GM18870 (cell line): ENCODE data around the gene HELB.

Experiments
- ATAC-seq: cut with Tn5 transposase; IDR thresholded peaks from one replicate; pipeline ENCODE4 v1.9.1; 2021; ENCODE audit warnings: moderate library complexity; ENCODE audit not compliant: unreplicated experiment

Gene HELB

GRCh38 chr12:66302827-66303169 is 505 bp downstream of the HELB start:
- no peak for ATAC-seq

GRCh38 chr12:66303316-66303804 is 1.1 kb downstream of the HELB start:
- ATAC-seq = peak; percentile 66

GRCh38 chr12:66304296-66304900 is 2.1 kb downstream of the HELB start:
- ATAC-seq = no peak

- no peak for ATAC-seq
Observed at GRCh38 chr12:66309606-66310005, 7.3 kb downstream of the HELB start.

GRCh38 chr12:66312189-66312588 is 9.9 kb downstream of the HELB start:
- no peak for ATAC-seq

GRCh38 chr12:66314278-66314677 is 12.0 kb downstream of the HELB start:
- ATAC-seq = no peak

- ATAC-seq = no peak
Observed at GRCh38 chr12:66319266-66319954, 17.1 kb downstream of the HELB start.

GRCh38 chr12:66320996-66321395 is 18.7 kb downstream of the HELB start:
- ATAC-seq = no peak

GRCh38 chr12:66321435-66321834 is 19.1 kb downstream of the HELB start:
- no peak for ATAC-seq

- ATAC-seq = no peak
Observed at GRCh38 chr12:66323017-66323416, 20.7 kb downstream of the HELB start.

- no peak for ATAC-seq
Observed at GRCh38 chr12:66329941-66330340, 27.6 kb downstream of the HELB start.

- ATAC-seq = no peak
Observed at GRCh38 chr12:66331016-66331415, 28.7 kb downstream of the HELB start.

- no peak for ATAC-seq
Observed at GRCh38 chr12:66331814-66332213, 29.5 kb downstream of the HELB start.

- ATAC-seq = no peak
Observed at GRCh38 chr12:66335746-66336145, 33.5 kb downstream of the HELB start.

- no peak for ATAC-seq
Observed at GRCh38 chr12:66337381-66338010, 35.2 kb downstream of the HELB start.

- ATAC-seq = no peak
Observed at GRCh38 chr12:66340131-66340530, 37.8 kb downstream of the HELB start.

GRCh38 chr12:66341126-66341525 is 38.8 kb downstream of the HELB start:
- no peak for ATAC-seq

GRCh38 chr12:66345212-66345611 is 42.9 kb downstream of the HELB start:
- no peak for ATAC-seq

- ATAC-seq = no peak
Observed at GRCh38 chr12:66345956-66346355, 43.7 kb downstream of the HELB start.

GRCh38 chr12:66351301-66351700 is 49.0 kb downstream of the HELB start:
- ATAC-seq = no peak

GRCh38 chr12:66352197-66352596 is 49.9 kb downstream of the HELB start:
- no peak for ATAC-seq

GRCh38 chr12:66352899-66353298 is 50.6 kb downstream of the HELB start:
- ATAC-seq = no peak
